ENCODE data around the gene ADAMTS3.

The ADAMTS3 gene

GRCh38 chr4:72344418-72344817 is 224.6 kb downstream of the ADAMTS3 start:
- no peak for DNase-seq (ENCODE audit: low spot score)

- DNase-seq (ENCODE audit: low spot score): no peak
Observed at GRCh38 chr4:72341432-72341820, 227.6 kb downstream of the ADAMTS3 start.

GRCh38 chr4:72340803-72341431 is 228.1 kb downstream of the ADAMTS3 start:
- DNase-seq (ENCODE audit: low spot score): no peak

- no peak for DNase-seq (ENCODE audit: low spot score)
Observed at GRCh38 chr4:72338060-72338459, 231.0 kb downstream of the ADAMTS3 start.

GRCh38 chr4:72330381-72330780 is 238.6 kb downstream of the ADAMTS3 start:
- DNase-seq (ENCODE audit: low spot score): no peak

GRCh38 chr4:72326692-72327632 is 242.1 kb downstream of the ADAMTS3 start:
- peak; percentile 29 for DNase-seq (ENCODE audit: low spot score)

- DNase-seq (ENCODE audit: low spot score): no peak
Observed at GRCh38 chr4:72325215-72325614, 243.8 kb downstream of the ADAMTS3 start.

- DNase-seq (ENCODE audit: low spot score): no peak
Observed at GRCh38 chr4:72323227-72323626, 245.8 kb downstream of the ADAMTS3 start.

GRCh38 chr4:72320223-72320948 is 248.6 kb downstream of the ADAMTS3 start:
- DNase-seq (ENCODE audit: low spot score): no peak

- DNase-seq (ENCODE audit: low spot score): peak; percentile 23
Observed at GRCh38 chr4:72319601-72320021, 249.4 kb downstream of the ADAMTS3 start.

- DNase-seq (ENCODE audit: low spot score): no peak
Observed at GRCh38 chr4:72318421-72319170, 250.4 kb downstream of the ADAMTS3 start.

- DNase-seq (ENCODE audit: low spot score): peak; percentile 51
Observed at GRCh38 chr4:72314869-72315268, 254.2 kb downstream of the ADAMTS3 start.

GRCh38 chr4:72313121-72313520 is 255.9 kb downstream of the ADAMTS3 start:
- DNase-seq (ENCODE audit: low spot score): peak; percentile 8

- peak; percentile 76 for DNase-seq (ENCODE audit: low spot score)
Observed at GRCh38 chr4:72312032-72312650, 256.9 kb downstream of the ADAMTS3 start.

GRCh38 chr4:72311291-72311690 is 257.7 kb downstream of the ADAMTS3 start:
- DNase-seq (ENCODE audit: low spot score): no peak

GRCh38 chr4:72305620-72306019 is 263.4 kb downstream of the ADAMTS3 start:
- no peak for DNase-seq (ENCODE audit: low spot score)

GRCh38 chr4:72305080-72305479 is 263.9 kb downstream of the ADAMTS3 start:
- no peak for DNase-seq (ENCODE audit: low spot score)

GRCh38 chr4:72302981-72303704 is 265.9 kb downstream of the ADAMTS3 start:
- peak; percentile 52 for DNase-seq (ENCODE audit: low spot score)

GRCh38 chr4:72301759-72302158 is 267.3 kb downstream of the ADAMTS3 start:
- DNase-seq (ENCODE audit: low spot score): no peak

GRCh38 chr4:72300126-72300525 is 268.9 kb downstream of the ADAMTS3 start:
- DNase-seq (ENCODE audit: low spot score): no peak

Measured in pons (tissue), 1 donor.